Natural killer cell treated with Interleukin-12 subunit alpha and Interleukin-12 subunit beta and Interleukin-15 and Interleukin-18, amount 100 ng/mL, for 72 hours (primary cell): ENCODE data around the gene NUMB. TPM values are rescaled to one million over a fixed set of nuclear protein-coding genes. Genes with fewer than 3 reads are reported as not detected.
A peak's percentile ranks its signal among the peaks of the same experiment; 100 is the strongest.

ENCODE experiments used
- ATAC-seq, 2 donors: fragments of 150-1000 bp; cut with Tn5 transposase in 1 of 2; sonication (Bioruptor Pico), chemical (Tn5 transposase) in 1 of 2; 2 replicates each; pipeline ENCODE4 v1.10.0; 2021
- DNase-seq: peaks from one replicate; pipeline ENCODE4 v3.0.0; 2022; ENCODE audit warnings: low spot score
- H3K27ac Mint-ChIP-seq, 2 donors: 1 replicate in 1 of 2; 2 replicates in 1 of 2; pipeline ENCODE4 v1.8.0; 2022; ENCODE audit warnings: mixed read lengths in 2 of 2, mild to moderate bottlenecking in 1 of 2, moderate library complexity in 1 of 2
- H3K27me3 Mint-ChIP-seq, 2 donors: 1 replicate in 1 of 2; 2 replicates in 1 of 2; pipeline ENCODE4 v1.8.0; 2022; ENCODE audit warnings: mixed read lengths in 2 of 2
- H3K36me3 Mint-ChIP-seq: one replicate; pipeline ENCODE4 v1.8.0; 2022; ENCODE audit warnings: mixed read lengths
- H3K4me1 Mint-ChIP-seq, 2 donors: 1 replicate in 1 of 2; 2 replicates in 1 of 2; pipeline ENCODE4 v1.8.0; 2022; ENCODE audit warnings: low read depth in 2 of 2, mixed read lengths in 2 of 2, mild to moderate bottlenecking in 1 of 2
- H3K4me3 Mint-ChIP-seq: one replicate; pipeline ENCODE4 v1.8.0; 2022; ENCODE audit warnings: mixed read lengths
- H3K9me3 Mint-ChIP-seq: 2 replicates; pipeline ENCODE4 v1.8.0; 2022; ENCODE audit warnings: mixed read lengths
- total RNA-seq, 2 donors: library from RNA; stranded (reverse); gene quantifications; one replicate each; pipeline ENCODE4 v1.2.3, GENCODE V29; 2022

Gene NUMB
- total RNA-seq, 2 donors from 2014 or later, result 77.1 to 88.7 TPM

- Mint-ChIP-seq H3K27ac (no peak overlapping the region), H3K4me3 (no peak overlapping the region), H3K4me1 (peaks cover 0 to 7% of the 10 kb centered on the region in 2 donors), H3K9me3 (no peaks in the 10 kb centered on the region), H3K27me3 (no peaks in the 10 kb centered on the region), H3K36me3 (no peaks in the 10 kb centered on the region)
- no peak for ATAC-seq
- no peak for DNase-seq
These were observed 152.8 kb downstream of the NUMB start for GRCh38 chr14:73305499-73305898.

- Mint-ChIP-seq H3K27ac (no peak overlapping the region), H3K4me3 (no peak overlapping the region), H3K9me3 (no peaks in the 10 kb centered on the region), H3K27me3 (no peaks in the 10 kb centered on the region), H3K4me1 (peaks cover 2 to 13% of the 10 kb centered on the region in 2 donors), H3K36me3 (no peaks in the 10 kb centered on the region)
- DNase-seq (no peak), ATAC-seq (no peak)
These were observed 163.0 kb downstream of the NUMB start for GRCh38 chr14:73295198-73295796.

GRCh38 chr14:73293782-73294781, 164.3 kb downstream of the NUMB start:
- H3K36me3 Mint-ChIP-seq, result no peaks in the 10 kb centered on the region
- no peak overlapping the region for H3K27ac Mint-ChIP-seq
- ATAC-seq (no peak), DNase-seq (no peak)
- H3K27me3 Mint-ChIP-seq, result no peaks in the 10 kb centered on the region
- H3K4me3 Mint-ChIP-seq, result no peak overlapping the region
- peaks cover 9 to 23% of the 10 kb centered on the region in 2 donors for H3K4me1 Mint-ChIP-seq
- H3K9me3 Mint-ChIP-seq, result no peaks in the 10 kb centered on the region

GRCh38 chr14:73290279-73290678, 168.1 kb downstream of the NUMB start:
- Mint-ChIP-seq H3K27me3 (no peaks in the 10 kb centered on the region), H3K27ac (no peak overlapping the region), H3K4me1 (peaks cover 11 to 27% of the 10 kb centered on the region in 2 donors), H3K36me3 (peaks cover 6% of the 10 kb centered on the region), H3K4me3 (peak overlapping the region; percentile 27), H3K9me3 (no peaks in the 10 kb centered on the region)
- no peak for DNase-seq
- peak; percentile 74 to 83 for ATAC-seq

- Mint-ChIP-seq H3K9me3 (no peaks in the 10 kb centered on the region), H3K27me3 (no peaks in the 10 kb centered on the region), H3K36me3 (peaks cover 6% of the 10 kb centered on the region), H3K4me3 (peak overlapping the region; percentile 27), H3K4me1 (peaks cover 11 to 27% of the 10 kb centered on the region in 2 donors), H3K27ac (no peak overlapping the region)
- ATAC-seq (no peak), DNase-seq (no peak)
These were observed 168.6 kb downstream of the NUMB start for GRCh38 chr14:73289729-73290128.

- DNase-seq (no peak), ATAC-seq (no peak)
- peak overlapping the region in 1 of 2 donors; percentile 34 for H3K27ac Mint-ChIP-seq
- H3K9me3 Mint-ChIP-seq, result no peaks in the 10 kb centered on the region
- no peaks in the 10 kb centered on the region for H3K27me3 Mint-ChIP-seq
- peaks cover 11 to 27% of the 10 kb centered on the region in 2 donors for H3K4me1 Mint-ChIP-seq
- H3K36me3 Mint-ChIP-seq, result peaks cover 8% of the 10 kb centered on the region
- peak overlapping the region; percentile 27 for H3K4me3 Mint-ChIP-seq
These were observed 169.0 kb downstream of the NUMB start for GRCh38 chr14:73289308-73289707.

- no peak overlapping the region for H3K4me3 Mint-ChIP-seq
These were observed 171.3 kb downstream of the NUMB start for GRCh38 chr14:73287071-73287470.

GRCh38 chr14:73286598-73286997, 171.7 kb downstream of the NUMB start:
- no peaks in the 10 kb centered on the region for H3K27me3 Mint-ChIP-seq
- ATAC-seq, result no peak
- H3K4me3 Mint-ChIP-seq, result no peak overlapping the region
- peaks cover 28% of the 10 kb centered on the region for H3K36me3 Mint-ChIP-seq
- peaks cover 19 to 24% of the 10 kb centered on the region in 2 donors for H3K4me1 Mint-ChIP-seq
- H3K9me3 Mint-ChIP-seq, result no peaks in the 10 kb centered on the region
- H3K27ac Mint-ChIP-seq, result no peak overlapping the region
- DNase-seq, result no peak

More at GRCh38 chr14:73287071-73287470, 171.3 kb downstream of the NUMB start:
- Mint-ChIP-seq H3K36me3 (peaks cover 23% of the 10 kb centered on the region), H3K4me1 (peaks cover 16 to 22% of the 10 kb centered on the region in 2 donors), H3K27me3 (no peaks in the 10 kb centered on the region), H3K9me3 (no peaks in the 10 kb centered on the region), H3K27ac (no peak overlapping the region)
- DNase-seq, result no peak
- ATAC-seq, result no peak

- Mint-ChIP-seq H3K27me3 (no peaks in the 10 kb centered on the region), H3K4me3 (no peak overlapping the region), H3K36me3 (peaks cover 29% of the 10 kb centered on the region), H3K27ac (no peak overlapping the region), H3K9me3 (no peaks in the 10 kb centered on the region), H3K4me1 (peaks cover 19 to 24% of the 10 kb centered on the region in 2 donors)
- ATAC-seq (no peak), DNase-seq (no peak)
These were observed 172.4 kb downstream of the NUMB start for GRCh38 chr14:73285979-73286378.

- no peaks in the 10 kb centered on the region for H3K9me3 Mint-ChIP-seq
- DNase-seq (no peak), ATAC-seq (no peak)
- H3K27ac Mint-ChIP-seq, result no peak overlapping the region
- peaks cover 6 to 8% of the 10 kb centered on the region in 2 donors for H3K4me1 Mint-ChIP-seq
- no peak overlapping the region for H3K4me3 Mint-ChIP-seq
- H3K27me3 Mint-ChIP-seq, result no peaks in the 10 kb centered on the region
- H3K36me3 Mint-ChIP-seq, result peaks cover 40% of the 10 kb centered on the region
These were observed 174.6 kb downstream of the NUMB start for GRCh38 chr14:73283608-73284379.

- peaks cover 6 to 11% of the 10 kb centered on the region in 2 donors for H3K4me1 Mint-ChIP-seq
- H3K9me3 Mint-ChIP-seq, result no peaks in the 10 kb centered on the region
- H3K4me3 Mint-ChIP-seq, result no peak overlapping the region
- ATAC-seq (no peak), DNase-seq (no peak)
- no peaks in the 10 kb centered on the region for H3K27me3 Mint-ChIP-seq
- peaks cover 34% of the 10 kb centered on the region for H3K36me3 Mint-ChIP-seq
- H3K27ac Mint-ChIP-seq, result no peak overlapping the region
These were observed 177.4 kb downstream of the NUMB start for GRCh38 chr14:73280903-73281302.

- H3K36me3 Mint-ChIP-seq, result peaks cover 17% of the 10 kb centered on the region
- no peaks in the 10 kb centered on the region for H3K9me3 Mint-ChIP-seq
- DNase-seq (no peak), ATAC-seq (peak in 1 of 2 donors; percentile 40)
- H3K27ac Mint-ChIP-seq, result no peak overlapping the region
- H3K27me3 Mint-ChIP-seq, result no peaks in the 10 kb centered on the region
- H3K4me3 Mint-ChIP-seq, result no peak overlapping the region
- peaks cover 6 to 7% of the 10 kb centered on the region in 2 donors for H3K4me1 Mint-ChIP-seq
These were observed 181.0 kb downstream of the NUMB start for GRCh38 chr14:73277376-73277775.

- H3K27me3 Mint-ChIP-seq, result no peaks in the 10 kb centered on the region
These were observed 181.5 kb downstream of the NUMB start for GRCh38 chr14:73276836-73277235.

More at GRCh38 chr14:73276836-73277235, 181.5 kb downstream of the NUMB start:
- H3K9me3 Mint-ChIP-seq, result no peaks in the 10 kb centered on the region
- H3K4me3 Mint-ChIP-seq, result no peak overlapping the region
- DNase-seq (no peak), ATAC-seq (peak; percentile 11 to 27)
- H3K36me3 Mint-ChIP-seq, result peaks cover 14% of the 10 kb centered on the region
- peaks cover 1 to 4% of the 10 kb centered on the region in 2 donors for H3K4me1 Mint-ChIP-seq
- H3K27ac Mint-ChIP-seq, result no peak overlapping the region
